Activated CD4-positive, alpha-beta T cell treated with anti-CD3 and anti-CD28 coated beads, Interleukin-2, amount 10 ng/mL, durations not matched to agents 7 days and 5 days (primary cell): Measurements from ENCODE around the gene NME4. TPM values are rescaled to one million over a fixed set of nuclear protein-coding genes. Genes with fewer than 3 reads are reported as not detected.
"Not testable (repeated sequence)": the region's sequence is repeated elsewhere in the genome, so short reads cannot be mapped to it uniquely, and the experiment has no call there.

Source experiments
- CTCF ChIA-PET: fragments of 350-600 bp; sonication (Branson Sonifier 250); formaldehyde crosslinking; loops from one replicate; lab custom pipeline; 2021; ENCODE audit warnings: antibody characterized with exemption; lab: Charles Lee
- POLR2A ChIA-PET: fragments of 350-600 bp; sonication (Branson Sonifier 250); formaldehyde crosslinking; loops from one replicate; lab custom pipeline; 2021; ENCODE audit warnings: antibody characterized with exemption; lab: Charles Lee
- DNase-seq: peaks from one replicate; pipeline ENCODE4 v3.0.0-alpha.2; 2020
- H3K27ac Mint-ChIP-seq: one replicate; pipeline ENCODE4 v1.8.0; 2021; ENCODE audit warnings: mild to moderate bottlenecking, moderate library complexity, mixed read lengths
- H3K27me3 Mint-ChIP-seq: one replicate; pipeline ENCODE4 v1.8.0; 2021; ENCODE audit warnings: mixed read lengths
- H3K36me3 Mint-ChIP-seq: one replicate; pipeline ENCODE4 v1.8.0; 2021; ENCODE audit warnings: low read depth, mixed read lengths
- H3K4me1 Mint-ChIP-seq: one replicate; pipeline ENCODE4 v1.8.0; 2021; ENCODE audit warnings: mixed read lengths
- H3K4me3 Mint-ChIP-seq: one replicate; pipeline ENCODE4 v1.8.0; 2021; ENCODE audit warnings: mild to moderate bottlenecking, moderate library complexity, mixed read lengths
- H3K9me3 Mint-ChIP-seq: one replicate; pipeline ENCODE4 v1.8.0; 2021; ENCODE audit warnings: mixed read lengths
- total RNA-seq, 2 experiments: library from RNA; stranded (reverse); gene quantifications; one replicate each; pipeline ENCODE4 v1.2.3, GENCODE V29; 2021

NME4 gene
- 10 to 100 TPM; 27.0 to 30.9 TPM for total RNA-seq

DNA sequence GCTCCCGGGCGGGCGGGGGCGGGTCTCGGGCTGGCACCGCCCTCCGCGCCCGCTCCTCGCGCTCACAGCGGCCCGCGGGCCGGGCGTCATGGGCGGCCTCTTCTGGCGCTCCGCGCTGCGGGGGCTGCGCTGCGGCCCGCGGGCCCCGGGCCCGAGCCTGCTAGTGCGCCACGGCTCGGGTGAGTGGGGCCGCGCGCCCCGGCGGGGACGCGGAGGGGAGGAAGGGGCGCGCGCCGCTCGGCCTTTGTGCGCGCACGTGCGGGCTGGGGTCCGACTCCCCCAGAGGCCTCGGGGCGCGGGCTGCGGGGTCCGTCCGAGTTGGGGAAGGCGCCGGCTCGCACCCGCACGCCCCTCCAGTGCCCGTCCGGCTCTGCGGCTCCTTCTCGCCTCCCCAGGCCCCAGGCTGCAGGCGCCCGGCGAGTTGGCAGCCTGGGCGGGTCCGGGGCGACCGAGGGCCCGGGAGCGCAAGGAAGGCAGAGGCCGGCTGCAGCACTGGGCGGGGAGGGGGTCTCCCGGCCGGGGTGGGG is at the start of gene NME4:
Gene NME4, plus strand, starts transcription at position 65 of the 527 bp plus-strand sequence. Its CDS starts 24 bp downstream, at position 89.
- Mint-ChIP-seq H3K27me3 (peaks cover 10% of the 10 kb centered on the region), H3K9me3 (no peaks in the 10 kb centered on the region), H3K4me3 (peak within 1 kb of the TSS; percentile 76), H3K4me1 (peaks cover 32% of the 10 kb centered on the region), H3K36me3 (no peaks in the 10 kb centered on the region), H3K27ac (peak within 1 kb of the TSS; percentile 54)
- ChIA-PET CTCF (no interaction called here), POLR2A (no interaction called here)
- no peak for DNase-seq

DNA sequence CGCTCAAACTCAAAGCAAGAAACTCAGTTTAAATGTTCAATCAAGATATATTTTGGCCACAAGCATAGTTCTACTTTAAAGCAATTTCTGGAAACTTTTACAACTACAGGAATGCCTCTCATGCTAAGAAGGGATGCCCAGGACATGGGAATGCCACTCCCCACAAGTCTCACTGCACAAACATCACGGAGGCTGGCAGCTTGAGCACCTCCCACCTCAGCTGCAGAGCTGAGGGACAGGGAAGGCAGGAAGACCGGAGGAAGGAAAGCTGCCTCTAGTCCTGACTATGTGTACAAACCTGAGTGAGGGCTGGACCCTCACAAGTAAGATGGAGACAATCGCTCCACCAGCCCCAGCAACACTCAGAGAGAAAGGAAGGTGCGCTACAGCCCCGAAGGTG is 49.8 kb upstream of the NME4 start:
- Mint-ChIP-seq H3K27me3 (no peaks in the 10 kb centered on the region), H3K4me3 (no peak overlapping the region), H3K36me3 (peaks cover 38% of the 10 kb centered on the region), H3K9me3 (no peaks in the 10 kb centered on the region), H3K4me1 (peaks cover 53% of the 10 kb centered on the region), H3K27ac (no peak overlapping the region)
- ChIA-PET CTCF (no interaction called here), POLR2A (no interaction called here)
- no peak for DNase-seq

DNA sequence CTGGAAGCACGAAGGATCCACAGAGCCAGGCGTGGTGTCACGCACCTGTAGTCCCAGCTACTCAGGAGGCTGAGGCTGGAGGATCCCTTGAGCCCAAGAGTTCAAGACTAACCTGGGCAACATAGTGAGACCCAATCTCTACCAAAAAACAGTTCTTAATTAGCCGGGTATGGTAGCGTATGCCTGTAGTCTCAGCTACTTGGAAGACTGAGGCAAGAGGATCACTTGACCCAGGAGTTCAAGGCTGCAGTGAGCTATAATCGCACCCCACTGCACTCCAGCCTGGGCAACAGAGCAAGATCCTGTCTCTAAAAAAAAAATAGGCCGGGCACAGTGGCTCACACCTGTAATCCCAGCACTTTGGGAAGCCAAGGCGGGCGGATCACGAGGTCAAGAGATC is 48.5 kb upstream of the NME4 start:
- DNase-seq, H3K27me3 Mint-ChIP-seq, H3K4me3 Mint-ChIP-seq, POLR2A ChIA-PET, H3K9me3 Mint-ChIP-seq: not testable (repeated sequence)
- H3K36me3 Mint-ChIP-seq: peaks cover 38% of the 10 kb centered on the region
- peak overlapping the region; percentile 46 for H3K27ac Mint-ChIP-seq
- CTCF ChIA-PET: interaction anchor here (1.2 to 1.9 kb wide), 5 partner anchors 8 to 241 kb away, joined by 3 to 6 read pairs (median 4); no protein-coding TSS in a partner anchor
- peaks cover 45% of the 10 kb centered on the region for H3K4me1 Mint-ChIP-seq

DNA sequence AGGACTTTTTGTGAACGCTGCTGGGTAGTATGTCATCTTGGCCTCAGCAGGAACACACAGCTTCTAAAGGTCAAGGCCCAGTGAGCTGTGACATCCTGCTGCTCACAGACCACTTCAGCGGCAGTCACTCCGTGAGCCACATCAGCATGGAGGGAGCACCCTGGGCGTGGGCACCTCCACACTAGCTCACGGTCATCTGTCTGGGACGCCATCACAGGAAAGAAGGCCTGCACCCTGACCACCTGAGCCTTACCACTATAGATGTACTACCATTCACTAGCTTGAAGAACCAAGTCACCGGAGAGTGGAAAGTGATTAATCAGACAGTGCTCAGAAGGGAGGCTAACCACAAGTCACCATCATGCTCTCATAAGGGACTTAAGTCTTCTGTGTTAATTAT is 47.8 kb upstream of the NME4 start:
- no peak for DNase-seq
- Mint-ChIP-seq H3K36me3 (peaks cover 32% of the 10 kb centered on the region), H3K4me3 (no peak overlapping the region), H3K27me3 (no peaks in the 10 kb centered on the region), H3K9me3 (no peaks in the 10 kb centered on the region), H3K4me1 (peaks cover 48% of the 10 kb centered on the region), H3K27ac (no peak overlapping the region)
- CTCF ChIA-PET: interaction anchor here (1.2 to 1.9 kb wide), 5 partner anchors 9 to 242 kb away, joined by 3 to 6 read pairs (median 4); no protein-coding TSS in a partner anchor
- POLR2A ChIA-PET: no interaction called here

DNA sequence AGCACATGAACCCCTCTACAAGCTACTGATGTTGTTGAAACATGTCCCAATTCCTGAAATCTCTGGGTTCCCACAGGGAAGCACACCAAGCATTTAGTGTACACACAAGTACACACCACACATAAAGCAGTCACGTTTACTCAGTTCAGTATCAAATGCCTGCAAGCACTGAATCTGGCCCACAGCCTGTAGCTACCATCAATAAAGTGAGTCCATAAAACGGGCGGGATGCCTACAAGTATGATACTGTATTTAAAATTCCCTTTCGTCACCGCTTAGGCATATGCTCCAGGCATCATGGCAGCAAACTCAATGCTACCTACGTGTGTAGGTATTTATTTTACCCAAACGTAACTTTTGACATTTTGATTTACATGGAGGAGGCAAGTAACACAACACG is 46.8 kb upstream of the NME4 start:
- no peak for DNase-seq
- no peak overlapping the region for H3K4me3 Mint-ChIP-seq
- H3K36me3 Mint-ChIP-seq: peaks cover 25% of the 10 kb centered on the region
- H3K27ac Mint-ChIP-seq: no peak overlapping the region
- CTCF ChIA-PET: interaction anchor here (1.3 to 1.7 kb wide), 2 partner anchors 28 to 115 kb away, joined by 3 to 4 read pairs; partner anchors contain the start of gene FAM234A
- no peaks in the 10 kb centered on the region for H3K27me3 Mint-ChIP-seq
- no peaks in the 10 kb centered on the region for H3K9me3 Mint-ChIP-seq
- POLR2A ChIA-PET: no interaction called here
- H3K4me1 Mint-ChIP-seq: peaks cover 49% of the 10 kb centered on the region

DNA sequence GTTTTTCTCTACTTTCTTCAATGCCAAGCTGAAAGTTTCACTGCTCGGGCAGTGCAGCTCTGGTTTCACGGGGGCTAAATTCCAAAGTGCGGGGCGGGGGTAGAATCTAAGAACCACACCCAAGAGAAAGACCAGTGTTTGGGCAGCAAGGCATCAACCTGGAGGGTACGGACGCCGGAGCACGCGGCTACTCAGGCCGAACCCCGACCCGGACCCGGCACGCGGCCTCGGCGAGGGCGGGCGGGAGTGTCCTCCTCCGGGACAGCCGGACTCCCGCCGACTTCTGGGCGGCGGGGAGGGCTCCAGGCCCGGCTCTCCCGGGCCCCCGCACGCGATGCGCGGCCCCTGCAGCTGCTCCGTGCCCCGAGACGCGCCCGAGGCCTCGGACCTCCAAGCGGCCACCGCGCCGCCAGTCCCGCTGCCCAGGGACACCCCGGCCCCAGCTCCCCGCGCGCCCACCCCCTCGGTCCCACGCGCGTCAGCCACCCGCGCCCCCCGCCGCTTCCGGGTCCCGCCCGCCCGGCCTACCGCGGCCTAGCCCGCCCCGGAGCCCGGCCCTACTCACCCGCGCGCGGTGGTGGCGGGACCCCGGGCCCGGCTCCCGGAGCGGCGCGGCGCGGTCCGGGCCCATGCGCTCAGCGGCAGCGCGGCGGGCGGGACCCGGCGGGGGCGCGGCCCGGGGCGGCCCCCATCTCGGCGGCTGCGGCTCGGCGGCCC is 45.0 kb upstream of the NME4 start:
- Mint-ChIP-seq H3K4me1 (peaks cover 43% of the 10 kb centered on the region), H3K9me3 (no peaks in the 10 kb centered on the region), H3K27ac (peak overlapping the region; percentile 92), H3K4me3 (peak overlapping the region; percentile 90), H3K36me3 (peaks cover 11% of the 10 kb centered on the region), H3K27me3 (no peaks in the 10 kb centered on the region)
- peak; percentile 44 for DNase-seq
- CTCF ChIA-PET: interaction anchor here (0.7 to 2.0 kb wide), 6 partner anchors 9 to 255 kb away, joined by 3 to 5 read pairs (median 4); no protein-coding TSS in a partner anchor
- POLR2A ChIA-PET: no interaction called here

DNA sequence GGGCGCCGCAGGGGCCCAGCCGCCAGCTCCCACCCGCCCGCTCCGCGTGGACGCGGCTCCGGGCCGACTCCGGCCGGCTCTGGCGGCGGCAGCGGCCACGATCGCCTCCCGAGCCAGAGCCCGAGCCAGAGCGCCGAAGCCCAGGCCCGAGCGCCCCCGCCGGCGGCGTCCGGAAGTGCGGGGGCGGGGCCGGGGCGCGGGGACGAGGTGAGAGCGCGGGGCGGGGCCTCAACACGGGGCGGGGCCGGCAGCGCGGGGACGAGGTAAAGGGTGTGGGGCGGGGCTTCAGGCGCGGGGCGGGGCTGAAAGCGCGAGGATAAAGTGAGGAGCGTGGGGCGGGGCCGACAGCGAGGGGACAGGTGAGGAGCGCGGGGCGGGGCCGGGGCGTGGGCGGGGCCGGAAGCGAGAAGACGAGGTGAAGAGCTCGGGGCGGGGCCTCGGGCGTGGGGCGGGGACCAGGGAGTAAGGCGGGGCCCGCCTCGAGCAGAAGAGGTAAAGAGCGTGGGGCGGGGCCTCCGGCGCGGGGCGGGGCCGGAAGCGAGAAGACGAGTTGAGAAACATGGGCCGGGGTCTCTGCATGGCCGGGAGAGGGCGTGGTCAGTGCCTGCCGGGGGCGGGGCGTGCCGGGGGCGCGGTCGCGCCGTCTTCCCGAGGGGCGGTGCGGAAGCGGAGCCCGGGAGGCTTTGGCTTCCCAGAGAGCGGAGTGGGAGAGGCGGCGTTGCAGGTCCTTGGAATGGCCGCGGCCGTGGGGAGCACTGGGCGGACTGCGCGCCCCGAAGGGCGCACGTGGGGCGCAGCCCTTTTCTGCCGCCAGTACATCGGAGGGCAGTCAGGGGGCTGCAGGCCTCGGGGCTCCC is 44.2 kb upstream of the NME4 start, which contains the start of gene AXIN1:
Gene AXIN1, minus strand, starts transcription at position 177 of the 857 bp plus-strand sequence. CDS start 5,698 bp downstream, outside the sequence.
- H3K4me1 Mint-ChIP-seq: peaks cover 38% of the 10 kb centered on the region

DNA sequence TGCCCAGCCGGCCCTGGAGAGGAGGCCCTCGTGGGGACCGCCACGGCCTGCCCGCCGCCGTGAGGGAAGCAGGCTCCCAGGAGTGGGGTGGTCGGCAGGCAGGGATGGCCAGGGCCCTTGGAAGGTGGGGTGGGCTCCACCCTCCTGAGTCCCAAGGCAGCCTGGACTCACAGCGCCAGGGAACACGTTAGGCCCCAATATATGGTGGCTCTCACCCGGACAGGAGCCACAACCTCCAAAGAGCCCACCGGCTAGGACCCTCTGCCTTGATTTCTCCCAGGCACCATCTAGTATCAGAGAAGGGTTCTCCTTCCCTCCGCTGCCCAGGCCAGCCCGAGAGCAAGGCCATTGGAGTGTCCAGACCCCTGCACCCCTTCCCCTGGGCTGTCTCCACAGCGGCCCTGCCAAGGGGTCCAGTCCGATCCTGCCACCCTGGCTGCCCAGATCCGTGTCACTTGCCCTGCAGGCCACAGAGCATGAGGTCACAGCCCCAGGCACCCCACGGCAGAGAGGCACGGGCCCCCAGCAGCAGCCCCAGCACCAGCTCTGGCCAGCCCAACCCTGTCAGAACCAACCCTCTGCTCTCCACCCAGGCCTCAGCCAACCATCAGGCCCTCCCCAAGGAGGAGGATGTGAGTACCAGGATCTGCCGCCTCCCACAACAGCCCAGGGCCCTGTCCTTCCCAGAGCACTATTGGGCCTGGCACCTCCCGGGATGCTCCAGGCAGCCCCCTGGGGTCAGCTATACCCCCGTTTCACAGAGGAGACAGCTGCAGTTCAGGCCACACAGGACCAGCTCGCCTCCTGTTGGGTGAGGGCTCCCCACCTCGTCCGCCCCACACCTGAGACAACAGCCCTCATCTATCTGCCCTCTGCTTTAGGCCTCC is 43.4 kb upstream of the NME4 start:
- H3K27me3 Mint-ChIP-seq: no peaks in the 10 kb centered on the region
- ChIA-PET POLR2A (interaction anchor here (0.5 kb wide), 1 partner anchor 119 kb away, joined by 3 read pairs; no protein-coding TSS in a partner anchor), CTCF (interaction anchor here (0.6 to 1.4 kb wide), 7 partner anchors 9 to 184 kb away, joined by 3 to 5 read pairs (median 3); no protein-coding TSS in a partner anchor)
- H3K4me1 Mint-ChIP-seq: peaks cover 34% of the 10 kb centered on the region
- H3K27ac Mint-ChIP-seq: peak overlapping the region; percentile 54
- peaks cover 8% of the 10 kb centered on the region for H3K36me3 Mint-ChIP-seq
- DNase-seq: no peak
- H3K4me3 Mint-ChIP-seq: peak overlapping the region; percentile 65
- H3K9me3 Mint-ChIP-seq: no peaks in the 10 kb centered on the region

More for the DNA sequence above, 44.2 kb upstream of the NME4 start, which contains the start of gene AXIN1:
- peak within 1 kb of the TSS; percentile 92 for H3K27ac Mint-ChIP-seq
- no peaks in the 10 kb centered on the region for H3K9me3 Mint-ChIP-seq
- peak; percentile 100 for DNase-seq
- POLR2A ChIA-PET: interaction anchor here (0.5 kb wide), 1 partner anchor 118 kb away, joined by 3 read pairs; no protein-coding TSS in a partner anchor
- H3K4me3 Mint-ChIP-seq: peak within 1 kb of the TSS; percentile 90
- CTCF ChIA-PET: interaction anchor here (0.6 to 2.0 kb wide), 8 partner anchors 9 to 183 kb away, joined by 3 to 5 read pairs (median 4); no protein-coding TSS in a partner anchor
- peaks cover 8% of the 10 kb centered on the region for H3K36me3 Mint-ChIP-seq
- no peaks in the 10 kb centered on the region for H3K27me3 Mint-ChIP-seq

DNA sequence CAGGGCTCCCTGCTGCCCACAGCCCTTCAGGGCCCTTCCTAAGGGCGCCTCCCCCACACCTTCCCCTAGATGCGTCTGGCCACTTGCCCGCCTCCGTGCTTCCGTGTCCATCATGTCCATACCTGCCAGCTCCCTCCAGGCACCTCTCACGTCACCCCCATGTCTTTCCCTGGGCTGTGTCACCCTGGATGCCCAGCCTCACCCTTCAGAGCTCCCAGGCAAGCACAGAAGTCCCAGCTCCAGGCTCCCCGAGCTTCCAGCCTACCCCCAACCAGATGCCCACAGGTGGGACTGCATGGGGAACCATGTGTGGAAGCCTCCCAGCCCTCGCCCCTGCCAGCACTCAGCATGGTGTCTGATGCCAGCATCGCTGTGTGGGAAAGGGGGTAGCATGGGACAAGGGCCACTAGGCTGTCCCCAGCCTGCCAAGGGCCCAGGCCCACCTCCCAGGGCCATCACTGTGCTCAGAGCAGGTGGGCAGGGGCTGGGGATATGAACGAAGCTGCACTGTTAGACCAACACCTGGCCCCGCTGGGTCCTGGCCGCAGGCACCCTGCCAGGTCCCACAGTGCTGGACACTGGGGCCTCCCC is 42.6 kb upstream of the NME4 start:
- POLR2A ChIA-PET: no interaction called here
- Mint-ChIP-seq H3K4me3 (peak overlapping the region; percentile 65), H3K27me3 (no peaks in the 10 kb centered on the region), H3K9me3 (no peaks in the 10 kb centered on the region), H3K4me1 (peaks cover 32% of the 10 kb centered on the region), H3K27ac (peak overlapping the region; percentile 54), H3K36me3 (peaks cover 8% of the 10 kb centered on the region)
- no peak for DNase-seq
- CTCF ChIA-PET: interaction anchor here (1.3 kb wide), 1 partner anchor 11 kb away, joined by 5 read pairs; no protein-coding TSS in a partner anchor

DNA sequence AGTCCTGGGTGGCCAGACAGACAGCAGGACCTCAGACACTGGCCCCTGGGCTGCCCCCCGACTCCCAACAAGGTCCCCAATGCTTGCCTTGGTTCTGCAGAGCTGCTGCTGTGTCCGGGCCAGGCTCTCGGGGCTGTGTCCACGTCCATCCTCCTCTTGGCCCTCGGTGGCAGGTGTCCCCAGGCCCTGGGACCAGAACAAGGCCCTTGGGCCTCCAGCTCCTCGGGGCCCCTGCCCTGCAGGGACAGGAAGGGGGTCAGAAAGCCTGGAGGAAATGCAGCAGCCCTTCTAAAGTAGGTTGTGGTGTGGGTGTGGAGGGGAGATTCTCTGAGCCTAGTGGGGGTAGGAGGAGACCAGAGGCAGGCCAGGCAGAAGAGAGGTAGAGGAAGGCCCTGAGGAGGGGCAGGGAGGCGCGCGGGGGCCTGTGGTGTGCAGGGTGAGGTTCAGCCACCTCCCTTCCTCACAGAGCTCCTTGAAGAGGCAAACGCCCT is 42.0 kb upstream of the NME4 start:
- Mint-ChIP-seq H3K27ac (peak overlapping the region; percentile 87), H3K4me3 (peak overlapping the region; percentile 65)
- CTCF ChIA-PET: interaction anchor here (1.3 kb wide), 1 partner anchor 10 kb away, joined by 5 read pairs; no protein-coding TSS in a partner anchor

DNA sequence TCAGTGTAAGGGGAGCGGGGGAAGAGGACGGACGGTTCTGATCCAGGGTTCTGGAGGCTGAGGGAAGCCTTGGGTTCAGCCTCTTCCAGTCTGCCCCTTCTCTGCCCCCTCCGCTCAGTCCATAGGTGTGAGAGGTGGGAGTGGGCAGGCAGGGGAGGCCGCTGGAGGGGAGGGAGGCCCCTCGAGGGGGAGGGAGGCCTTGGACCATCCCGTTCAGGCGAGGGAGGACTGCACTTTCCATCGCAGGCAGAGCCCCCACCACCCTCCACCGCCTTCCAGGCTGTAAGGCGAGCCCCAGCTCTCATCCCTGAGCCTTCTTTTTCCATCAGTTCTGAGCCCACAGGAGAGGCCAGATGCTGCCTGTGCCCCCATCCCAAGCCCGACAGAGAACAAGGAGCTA is 40.3 kb upstream of the NME4 start:
- Mint-ChIP-seq H3K27me3 (no peaks in the 10 kb centered on the region), H3K27ac (no peak overlapping the region), H3K9me3 (no peaks in the 10 kb centered on the region), H3K4me3 (no peak overlapping the region), H3K36me3 (no peaks in the 10 kb centered on the region), H3K4me1 (peaks cover 18% of the 10 kb centered on the region)
- POLR2A ChIA-PET: no interaction called here
- CTCF ChIA-PET: interaction anchor here (1.2 kb wide), 1 partner anchor 227 kb away, joined by 3 read pairs; no protein-coding TSS in a partner anchor
- DNase-seq: no peak

More for the DNA sequence above, 42.0 kb upstream of the NME4 start:
- H3K27me3 Mint-ChIP-seq: no peaks in the 10 kb centered on the region
- H3K4me1 Mint-ChIP-seq: peaks cover 31% of the 10 kb centered on the region
- H3K36me3 Mint-ChIP-seq: peaks cover 6% of the 10 kb centered on the region
- no peaks in the 10 kb centered on the region for H3K9me3 Mint-ChIP-seq
- peak; percentile 57 for DNase-seq
- POLR2A ChIA-PET: no interaction called here
